ENCODE results near the gene MRTFA.
"Not testable (repeated sequence)": the region's sequence is repeated elsewhere in the genome, so short reads cannot be mapped to it uniquely, and the experiment has no call there.

Gene MRTFA

GRCh38 chr22:40594346-40594745 is 42.2 kb downstream of the MRTFA start:
- DNase-seq: no peak

- DNase-seq: no peak
These were observed 42.9 kb downstream of the MRTFA start for GRCh38 chr22:40593460-40594273.

DNA sequence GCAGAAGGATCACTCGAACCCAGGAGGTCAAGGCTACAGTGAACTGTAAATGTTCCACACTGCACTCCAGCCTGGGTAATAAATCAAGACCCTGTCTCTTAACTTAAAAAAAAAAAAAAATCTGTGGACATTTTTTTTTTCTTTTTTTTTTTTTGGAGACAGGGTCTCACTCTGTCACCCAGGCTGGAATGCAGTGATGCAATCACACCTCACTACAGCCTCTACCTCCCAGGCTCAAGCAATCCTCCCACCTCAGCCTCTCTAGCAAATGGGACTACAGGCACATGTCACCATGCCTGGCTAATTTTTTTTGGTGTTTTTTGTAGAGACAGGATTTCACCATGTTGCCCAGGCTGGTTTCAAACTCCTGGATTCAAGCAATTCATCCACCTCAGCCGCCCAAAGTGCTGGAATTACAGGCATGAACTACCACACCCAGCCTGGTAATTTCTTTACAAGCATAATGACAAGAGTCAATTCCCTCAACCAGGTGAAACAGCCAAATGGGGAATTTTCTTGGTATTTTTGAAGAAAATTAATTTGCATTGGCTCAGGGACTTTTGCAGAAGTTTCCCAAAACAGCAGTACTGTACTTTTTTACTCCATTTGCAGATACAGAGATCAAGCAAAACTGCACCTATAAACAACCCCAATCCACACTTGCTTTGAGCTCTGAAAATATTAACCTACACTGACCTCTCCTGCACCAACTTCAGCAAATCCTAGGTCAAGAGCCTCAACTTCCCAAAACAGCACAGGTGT is 44.0 kb downstream of the MRTFA start:
- DNase-seq: no peak

DNA sequence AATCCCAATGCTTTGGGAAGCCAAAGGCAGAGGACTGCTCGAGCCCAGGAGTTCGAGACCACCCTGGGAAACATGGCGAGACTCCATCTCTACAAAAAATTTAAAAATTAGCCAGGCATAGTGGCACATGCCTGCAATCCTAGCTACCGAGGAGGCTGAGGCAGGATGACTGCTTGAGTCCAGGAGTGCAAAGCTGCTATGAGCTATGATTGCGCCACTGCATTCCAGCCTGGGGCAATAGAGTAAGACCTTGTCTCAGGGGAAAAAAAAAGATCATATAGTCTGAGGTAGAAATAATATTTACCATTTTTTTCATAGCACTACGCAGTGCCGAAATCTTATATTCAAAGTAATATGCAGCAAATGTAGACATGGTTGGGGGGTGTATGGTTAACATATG is 47.8 kb downstream of the MRTFA start:
- no peak for DNase-seq

GRCh38 chr22:40586781-40587180 is 49.7 kb downstream of the MRTFA start:
- no peak for DNase-seq

GRCh38 chr22:40585310-40585751 is 51.2 kb downstream of the MRTFA start:
- DNase-seq: no peak

- not testable (repeated sequence) for DNase-seq
These were observed 51.8 kb downstream of the MRTFA start for GRCh38 chr22:40584766-40585165.

- DNase-seq: no peak
These were observed 53.3 kb downstream of the MRTFA start for GRCh38 chr22:40583053-40583741.

DNA sequence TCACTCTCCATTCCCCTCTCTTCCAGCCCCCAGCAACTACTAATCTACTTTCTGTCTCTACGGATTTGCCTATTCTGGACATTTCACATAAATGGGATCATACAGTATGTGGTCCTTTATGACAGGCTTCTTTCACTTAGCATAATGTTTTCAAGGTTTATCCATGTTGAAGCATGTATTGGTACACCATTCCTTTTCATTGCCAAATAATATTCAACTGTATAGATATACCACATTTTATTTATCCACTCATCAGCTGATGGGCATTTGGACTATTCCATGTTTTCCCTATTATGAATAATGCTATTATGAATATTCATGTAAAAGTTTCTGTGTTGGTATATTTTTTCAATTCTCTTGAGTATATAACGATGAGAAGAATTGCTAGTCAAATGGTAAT is 54.5 kb downstream of the MRTFA start:
- no peak for DNase-seq

DNA sequence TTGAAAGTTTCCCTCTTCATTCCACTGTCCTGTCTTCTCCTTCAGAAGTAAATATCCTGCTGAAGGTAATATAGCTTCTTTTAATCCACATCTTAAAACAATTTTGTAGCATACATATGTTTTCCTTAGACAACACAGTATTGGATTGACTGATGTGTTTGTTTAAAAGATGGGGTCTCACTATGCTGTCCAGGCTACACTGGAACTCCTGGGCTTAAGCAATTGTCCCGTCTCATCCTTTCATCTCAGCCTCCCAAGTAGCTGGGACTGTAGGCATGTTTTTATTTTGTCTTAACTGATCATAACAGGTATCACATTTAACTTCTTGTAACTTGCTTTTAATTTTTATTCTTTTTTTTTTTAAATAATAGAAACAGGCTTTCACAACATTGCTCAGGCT is 55.9 kb downstream of the MRTFA start:
- no peak for DNase-seq

DNA sequence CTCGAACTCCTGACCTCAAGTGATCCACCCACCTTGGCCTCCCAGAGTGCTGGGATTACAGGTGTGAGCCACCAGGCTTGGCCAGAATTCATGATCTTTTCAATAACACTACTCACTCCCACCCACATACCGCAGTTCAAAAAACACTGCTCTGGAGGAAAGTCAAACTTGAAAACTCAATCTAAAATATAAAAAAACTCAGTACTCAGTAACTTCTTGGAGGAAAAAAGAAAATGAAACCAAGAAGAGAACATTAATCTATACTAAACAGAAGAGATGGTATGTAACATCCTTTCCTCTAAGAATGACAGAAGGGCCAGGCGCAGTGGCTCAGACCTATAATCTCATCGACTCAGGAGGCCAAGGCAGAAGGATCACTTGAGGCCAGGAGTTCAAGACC is 58.3 kb downstream of the MRTFA start:
- peak; percentile 23 to 25 for DNase-seq

- DNase-seq: no peak
These were observed 63.5 kb downstream of the MRTFA start for GRCh38 chr22:40572976-40573375.

GRCh38 chr22:40571887-40572286 is 64.6 kb downstream of the MRTFA start:
- DNase-seq: no peak

DNA sequence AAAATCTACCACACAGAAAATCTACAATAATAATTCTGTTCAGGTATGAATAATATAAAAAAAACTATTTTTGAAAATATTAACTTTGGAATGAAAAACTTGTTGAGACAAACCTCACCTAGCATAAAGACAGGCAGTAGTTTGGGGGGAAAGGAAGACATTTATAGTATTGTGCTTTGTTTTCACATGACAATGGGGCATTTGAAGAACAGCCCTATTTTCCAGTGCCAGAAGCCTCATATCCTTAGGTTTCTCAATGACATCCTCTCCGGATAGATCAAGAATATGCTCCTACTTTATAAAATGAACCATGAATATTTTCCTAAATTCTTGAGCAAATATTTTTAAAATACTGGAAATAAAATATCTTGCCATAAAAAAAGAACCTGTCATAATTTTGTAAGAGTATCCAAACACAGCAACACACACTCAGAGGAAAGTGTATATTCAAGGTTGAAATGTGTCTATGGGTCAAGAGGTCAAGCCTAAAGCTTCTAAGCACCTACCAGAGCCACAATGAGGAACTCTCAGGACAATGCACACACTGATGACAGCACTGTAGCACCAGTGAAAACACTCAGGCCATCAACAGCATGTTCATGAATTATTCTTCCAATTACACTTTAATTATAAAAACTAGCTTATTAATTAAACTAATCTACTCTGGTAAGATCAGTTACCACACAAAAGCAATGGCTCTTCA is 68.7 kb downstream of the MRTFA start:
- no peak for DNase-seq

GRCh38 chr22:40567106-40567505 is 69.4 kb downstream of the MRTFA start:
- no peak for DNase-seq

- DNase-seq: no peak
These were observed 75.5 kb downstream of the MRTFA start for GRCh38 chr22:40560994-40561515.

GRCh38 chr22:40560551-40560950 is 76.0 kb downstream of the MRTFA start:
- DNase-seq: peak in 1 of 2 donors; percentile 3

DNA sequence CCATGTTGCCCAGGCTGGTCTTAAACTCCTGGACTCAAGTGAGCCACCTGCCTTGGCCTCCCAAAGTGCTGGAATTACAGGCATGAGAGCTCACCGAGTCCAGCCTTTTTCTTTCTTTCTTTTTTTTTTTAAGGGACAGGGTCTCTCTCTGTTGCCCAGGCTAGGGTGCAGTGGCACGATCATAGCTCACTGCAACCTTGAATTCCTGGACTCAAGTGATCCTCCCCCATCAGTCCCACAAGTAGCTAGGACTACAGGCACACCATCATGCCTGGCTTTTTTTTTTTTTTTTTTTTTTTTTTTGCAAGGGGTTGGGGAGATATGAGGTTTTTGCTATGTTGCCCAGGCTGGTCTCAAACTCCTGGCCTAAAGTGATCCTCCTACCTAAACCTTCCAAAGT is 78.5 kb downstream of the MRTFA start:
- DNase-seq: no peak

- DNase-seq: no peak
These were observed 79.9 kb downstream of the MRTFA start for GRCh38 chr22:40556641-40557040.

DNA sequence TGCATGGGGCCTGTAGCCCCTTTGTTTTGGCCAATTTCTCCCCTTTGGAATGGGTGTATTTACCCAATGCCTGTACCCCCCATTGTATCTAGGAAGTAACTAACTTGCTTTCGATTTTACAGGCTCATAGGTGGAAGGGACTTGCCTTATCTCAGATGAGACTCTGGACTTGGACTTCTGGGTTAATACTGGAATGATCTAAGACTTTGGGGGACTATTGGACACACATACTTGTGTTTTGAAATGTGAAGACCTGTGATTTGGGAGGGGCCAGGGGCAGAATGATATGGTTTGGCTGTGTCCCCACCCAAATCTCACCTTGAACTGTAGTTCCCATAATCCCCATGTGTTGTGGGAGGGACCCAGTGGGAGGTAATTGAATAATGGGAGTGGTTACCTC is 82.5 kb downstream of the MRTFA start:
- DNase-seq: not testable (repeated sequence)

GRCh38 chr22:40553014-40553554 is 83.4 kb downstream of the MRTFA start:
- no peak for DNase-seq

GRCh38 chr22:40552070-40552469 is 84.4 kb downstream of the MRTFA start:
- no peak for DNase-seq
